OCI-LY3 (cell line): ENCODE results near the gene TERB1.
A peak's percentile ranks its signal among the peaks of the same experiment; 100 is the strongest.

Experiments used
- H2AFZ ChIP-seq: fragments of 200-600, 300-600 bp; shearing (Covaris generic); 2 replicates; pipeline ENCODE4 v1.6.0; 2014; ENCODE audit warnings: antibody characterized with exemption, low read depth, low read length
- H3K27ac ChIP-seq: fragments of 200-600, 300-600 bp; sonication (generic); 2 replicates; pipeline ENCODE4 v1.5.1; 2014; ENCODE audit warnings: mild to moderate bottlenecking, low read length, moderate library complexity, mixed read lengths
- H3K27me3 ChIP-seq: fragments of 200-600, 300-600 bp; sonication (generic); 2 replicates; pipeline ENCODE4 v1.6.1; 2014; ENCODE audit warnings: low read depth, low read length, mixed read lengths
- H3K36me3 ChIP-seq: fragments of 200-600, 300-600 bp; sonication (generic); replicated peaks from 2 replicates; pipeline ENCODE3; 2014; ENCODE audit warnings: low read depth, low read length, mixed read lengths
- H3K4me1 ChIP-seq: fragments of 300-600, 200-600 bp; sonication (generic); 2 replicates; pipeline ENCODE4 v1.6.1; 2014; ENCODE audit warnings: low read length, mixed read lengths
- H3K4me2 ChIP-seq: fragments of 200-600, 300-600 bp; sonication (generic); 2 replicates; pipeline ENCODE4 v1.6.1; 2014; ENCODE audit warnings: low read length, mixed read lengths
- H3K4me3 ChIP-seq: fragments of 300-600, 200-600 bp; sonication (generic); 2 replicates; pipeline ENCODE4 v1.5.1; 2014; ENCODE audit warnings: antibody characterized with exemption, mild to moderate bottlenecking, low read length, moderate library complexity
- H3K79me2 ChIP-seq: fragments of 300-600, 200-600 bp; shearing (Covaris generic); 2 replicates; pipeline ENCODE4 v1.6.1; 2014; ENCODE audit warnings: mild to moderate bottlenecking, low read length, mixed read lengths
- H3K9ac ChIP-seq: fragments of 300-600, 200-600 bp; shearing (Covaris generic); 2 replicates; pipeline ENCODE4 v1.6.0; 2014; ENCODE audit warnings: mild to moderate bottlenecking, low read length, moderate library complexity
- H3K9me3 ChIP-seq: fragments of 200-600, 300-600 bp; shearing (Covaris generic); 2 replicates; pipeline ENCODE4 v1.6.1; 2014; ENCODE audit warnings: low read length, mixed read lengths; ENCODE audit not compliant: insufficient read depth
- H4K20me1 ChIP-seq: fragments of 200-600, 300-600 bp; sonication (generic); 2 replicates; pipeline ENCODE4 v1.6.1; 2016; ENCODE audit warnings: low read length, mixed read lengths; ENCODE audit not compliant: insufficient read depth
- CTCF ChIP-seq: fragments of 200-600, 300-600 bp; sonication (generic); IDR thresholded peaks from 2 replicates; pipeline ENCODE4 v1.5.1; 2014; ENCODE audit warnings: antibody characterized with exemption, low read length, low read depth
- EZH2phosphoT487 ChIP-seq: fragments of 200-600 bp; shearing (Covaris generic); IDR thresholded peaks from 2 replicates; pipeline ENCODE4 v1.6.1; 2018; ENCODE audit warnings: antibody characterized with exemption, mixed run types, low read depth

Gene TERB1

DNA sequence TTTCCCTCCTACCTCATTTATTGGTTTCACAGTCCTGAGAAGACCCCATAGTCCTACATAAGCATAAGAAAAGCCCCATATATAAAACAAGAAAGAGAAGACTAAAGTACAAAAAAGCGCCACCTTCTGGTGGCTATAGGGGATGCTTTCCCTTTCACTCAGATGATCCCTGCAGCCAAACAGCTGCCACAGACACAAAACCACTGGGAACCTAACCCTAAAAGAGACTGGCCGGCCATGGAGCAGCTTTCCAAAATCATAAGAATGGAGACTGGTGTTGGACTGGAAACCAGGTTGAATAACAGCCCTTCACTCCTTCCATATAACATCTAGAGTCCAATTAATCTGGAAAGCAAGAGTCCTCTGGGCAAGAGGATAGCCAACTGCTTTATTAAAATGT, 61.4 kb downstream of the TERB1 start:
- H3K4me3 ChIP-seq = no peak overlapping the region
- H3K4me2 ChIP-seq = no peak overlapping the region
- H3K27me3 ChIP-seq = no peaks in the 10 kb centered on the region
- H3K27ac ChIP-seq = no peak overlapping the region
- peaks cover 8% of the 10 kb centered on the region; the same call in 1 of the 2 replicates for H3K79me2 ChIP-seq
- no peaks in the 10 kb centered on the region for H3K9me3 ChIP-seq
- peaks cover 14% of the 10 kb centered on the region for H4K20me1 ChIP-seq
- no peak overlapping the region for H3K9ac ChIP-seq
- peaks cover 58% of the 10 kb centered on the region for H3K36me3 ChIP-seq
- no peak overlapping the region for H2AFZ ChIP-seq
- peak; percentile 67 for TF ChIP-seq CTCF
- TF ChIP-seq EZH2phosphoT487 = no peak
- H3K4me1 ChIP-seq = no peaks in the 10 kb centered on the region

- Histone ChIP-seq H3K79me2 (peaks cover 8% of the 10 kb centered on the region; the same call in 1 of the 2 replicates), H3K4me1 (no peaks in the 10 kb centered on the region), H3K9ac (no peak overlapping the region), H3K27me3 (no peaks in the 10 kb centered on the region), H3K36me3 (peaks cover 66% of the 10 kb centered on the region), H3K4me3 (no peak overlapping the region), H4K20me1 (peaks cover 14% of the 10 kb centered on the region), H3K27ac (no peak overlapping the region), H3K9me3 (no peaks in the 10 kb centered on the region), H3K4me2 (no peak overlapping the region), H2AFZ (no peak overlapping the region)
- no peak for TF ChIP-seq EZH2phosphoT487
- TF ChIP-seq CTCF = no peak
Measured at GRCh38 chr16:66735891-66736290, 65.5 kb downstream of the TERB1 start.

DNA sequence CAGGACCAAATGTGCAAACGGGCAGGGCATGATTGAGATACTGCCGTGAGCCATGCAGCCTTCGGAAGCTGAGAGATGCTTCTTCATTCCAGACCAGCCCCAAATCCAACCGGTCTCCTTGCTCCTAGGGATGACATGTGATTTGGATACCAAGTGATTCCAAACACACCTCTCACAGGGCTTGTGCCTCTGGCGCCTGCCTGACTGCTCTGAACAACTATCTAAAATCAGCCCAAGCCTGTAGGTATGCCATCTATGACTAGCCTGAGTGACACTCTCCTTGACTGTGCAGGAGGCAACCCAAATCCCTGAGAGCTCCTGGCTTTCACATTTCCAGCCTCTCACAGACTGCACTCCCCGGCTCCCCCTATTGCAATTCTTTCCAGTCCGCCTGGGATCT, 70.3 kb downstream of the TERB1 start:
- no peak overlapping the region for H3K4me3 ChIP-seq
- H3K27ac ChIP-seq = no peak overlapping the region
- H2AFZ ChIP-seq = no peak overlapping the region
- no peaks in the 10 kb centered on the region for H3K9me3 ChIP-seq
- no peaks in the 10 kb centered on the region for H4K20me1 ChIP-seq
- TF ChIP-seq CTCF (no peak), EZH2phosphoT487 (no peak)
- H3K9ac ChIP-seq = no peak overlapping the region
- peaks cover 54% of the 10 kb centered on the region for H3K36me3 ChIP-seq
- no peaks in the 10 kb centered on the region for H3K79me2 ChIP-seq
- H3K4me1 ChIP-seq = no peaks in the 10 kb centered on the region
- no peak overlapping the region for H3K4me2 ChIP-seq
- no peaks in the 10 kb centered on the region for H3K27me3 ChIP-seq

DNA sequence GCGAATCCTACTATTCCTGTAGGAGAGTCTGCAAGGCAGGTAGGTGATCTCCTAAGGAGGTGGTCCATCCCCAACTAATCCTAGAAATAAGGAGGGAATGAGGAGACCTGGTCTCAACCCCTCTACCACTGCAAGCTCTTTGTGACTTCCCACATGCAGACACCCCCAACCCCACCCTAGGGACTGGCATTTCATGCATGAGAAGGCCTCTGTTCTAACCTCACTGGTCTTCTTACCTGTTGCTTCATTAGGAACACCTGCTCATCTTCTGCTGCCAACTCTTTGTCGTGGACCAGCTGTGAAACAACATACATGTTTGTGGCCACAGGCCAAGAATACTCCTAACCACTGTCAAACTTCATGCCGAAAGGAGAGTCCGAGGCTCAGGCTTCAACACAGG, 72.6 kb downstream of the TERB1 start:
- Histone ChIP-seq H3K4me1 (no peaks in the 10 kb centered on the region), H3K4me3 (no peak overlapping the region), H3K9me3 (no peaks in the 10 kb centered on the region), H3K4me2 (no peak overlapping the region), H3K9ac (no peak overlapping the region), H3K36me3 (peaks cover 58% of the 10 kb centered on the region), H3K79me2 (no peaks in the 10 kb centered on the region), H2AFZ (no peak overlapping the region), H3K27me3 (no peaks in the 10 kb centered on the region), H3K27ac (no peak overlapping the region), H4K20me1 (no peaks in the 10 kb centered on the region)
- TF ChIP-seq CTCF = no peak
- TF ChIP-seq EZH2phosphoT487 = no peak
